ENCODE results near the gene CFAP45.

Gene CFAP45

DNA sequence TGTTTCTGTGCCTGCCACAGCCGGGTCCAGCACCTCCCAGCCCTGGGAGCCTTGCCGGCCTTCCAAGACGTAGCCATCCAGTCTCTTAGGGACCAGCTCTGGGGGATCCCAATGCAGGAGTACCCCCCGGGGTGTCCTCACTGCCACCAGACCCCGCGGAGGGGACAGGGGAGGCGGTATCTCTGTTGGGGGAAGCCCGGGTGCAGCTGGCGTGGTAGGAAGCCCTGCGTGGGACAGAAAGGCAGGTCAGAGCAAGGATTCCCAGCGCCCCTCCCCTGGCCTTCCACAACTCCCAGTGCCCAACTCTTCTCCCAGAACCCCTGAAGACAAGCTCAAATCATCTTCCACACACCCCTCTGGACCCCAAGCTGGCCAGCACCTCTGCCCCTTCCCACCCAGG lies 30.3 kb upstream of the CFAP45 start:
- no peaks in the 10 kb centered on the region for H3K27me3 ChIP-seq (replicated peaks; ENCODE audit: control insufficient read depth, insufficient read depth, low read length)

DNA sequence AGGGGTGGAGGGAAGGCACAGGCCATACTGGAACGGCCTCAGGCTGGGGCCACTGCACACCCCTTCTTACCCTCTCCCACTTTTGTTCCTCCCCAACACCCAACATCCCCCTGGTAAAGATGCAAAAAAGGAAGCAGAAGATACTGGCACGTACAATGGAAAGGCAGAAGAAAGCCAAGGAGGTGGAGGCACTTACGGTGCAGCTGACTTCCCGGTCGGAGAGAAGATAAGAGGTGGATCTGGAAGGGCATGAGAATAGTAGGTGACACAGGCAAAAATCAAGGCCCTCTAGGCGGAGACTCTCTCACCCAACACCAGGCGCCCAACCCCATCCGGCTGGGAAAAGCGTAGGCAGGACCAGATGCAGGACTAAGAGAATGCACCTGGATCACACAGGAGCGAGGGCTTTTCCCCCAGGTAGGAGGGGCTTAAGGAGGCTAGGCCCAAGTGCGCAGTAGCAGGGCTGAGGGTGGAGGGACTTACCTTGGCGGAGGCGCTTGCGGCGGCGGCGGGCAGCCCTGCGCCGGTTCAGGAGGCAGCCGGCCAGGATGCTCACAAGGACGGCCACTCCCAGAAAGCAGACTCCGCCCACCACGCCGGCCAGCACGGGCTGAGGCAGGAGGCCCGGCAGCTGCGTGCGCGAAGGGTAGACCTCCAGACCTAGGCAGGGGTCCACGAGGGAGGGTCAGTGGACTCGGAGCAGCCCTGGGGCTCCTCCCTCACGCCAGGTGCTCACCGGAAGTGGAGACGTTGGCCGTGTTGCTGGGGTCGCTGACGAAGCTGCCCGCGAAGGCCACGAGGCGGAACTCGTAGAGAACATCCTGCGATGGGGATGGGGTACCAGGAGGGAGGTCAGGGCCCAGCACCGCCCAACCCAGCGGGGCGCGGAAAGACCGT lies 29.4 kb upstream of the CFAP45 start:
- no peaks in the 10 kb centered on the region for H3K36me3 ChIP-seq (ENCODE audit: control insufficient read depth, insufficient read depth, low read length)
- DNase-seq (ENCODE audit: extremely low read depth, insufficient read length) = no peak
- no peak overlapping the region for H3K4me3 ChIP-seq (replicated peaks; ENCODE audit: low read depth, low read length)
- no peaks in the 10 kb centered on the region for H3K27me3 ChIP-seq (replicated peaks; ENCODE audit: control insufficient read depth, insufficient read depth, low read length)
- TF ChIP-seq, protein P1, sequence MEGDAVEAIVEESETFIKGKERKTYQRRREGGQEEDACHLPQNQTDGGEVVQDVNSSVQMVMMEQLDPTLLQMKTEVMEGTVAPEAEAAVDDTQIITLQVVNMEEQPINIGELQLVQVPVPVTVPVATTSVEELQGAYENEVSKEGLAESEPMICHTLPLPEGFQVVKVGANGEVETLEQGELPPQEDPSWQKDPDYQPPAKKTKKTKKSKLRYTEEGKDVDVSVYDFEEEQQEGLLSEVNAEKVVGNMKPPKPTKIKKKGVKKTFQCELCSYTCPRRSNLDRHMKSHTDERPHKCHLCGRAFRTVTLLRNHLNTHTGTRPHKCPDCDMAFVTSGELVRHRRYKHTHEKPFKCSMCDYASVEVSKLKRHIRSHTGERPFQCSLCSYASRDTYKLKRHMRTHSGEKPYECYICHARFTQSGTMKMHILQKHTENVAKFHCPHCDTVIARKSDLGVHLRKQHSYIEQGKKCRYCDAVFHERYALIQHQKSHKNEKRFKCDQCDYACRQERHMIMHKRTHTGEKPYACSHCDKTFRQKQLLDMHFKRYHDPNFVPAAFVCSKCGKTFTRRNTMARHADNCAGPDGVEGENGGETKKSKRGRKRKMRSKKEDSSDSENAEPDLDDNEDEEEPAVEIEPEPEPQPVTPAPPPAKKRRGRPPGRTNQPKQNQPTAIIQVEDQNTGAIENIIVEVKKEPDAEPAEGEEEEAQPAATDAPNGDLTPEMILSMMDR (IDR thresholded peaks at IDR 0.05; ENCODE audit: insufficient read depth, low read length, poor library complexity, severe bottlenecking) = no peak

More for the DNA sequence above, 30.3 kb upstream of the CFAP45 start:
- TF ChIP-seq, protein P1 (IDR thresholded peaks at IDR 0.05; ENCODE audit: insufficient read depth, low read length, poor library complexity, severe bottlenecking) = no peak
- DNase-seq (ENCODE audit: extremely low read depth, insufficient read length) = no peak
- H3K4me3 ChIP-seq (replicated peaks; ENCODE audit: low read depth, low read length) = no peak overlapping the region
- no peaks in the 10 kb centered on the region for H3K36me3 ChIP-seq (ENCODE audit: control insufficient read depth, insufficient read depth, low read length)

DNA sequence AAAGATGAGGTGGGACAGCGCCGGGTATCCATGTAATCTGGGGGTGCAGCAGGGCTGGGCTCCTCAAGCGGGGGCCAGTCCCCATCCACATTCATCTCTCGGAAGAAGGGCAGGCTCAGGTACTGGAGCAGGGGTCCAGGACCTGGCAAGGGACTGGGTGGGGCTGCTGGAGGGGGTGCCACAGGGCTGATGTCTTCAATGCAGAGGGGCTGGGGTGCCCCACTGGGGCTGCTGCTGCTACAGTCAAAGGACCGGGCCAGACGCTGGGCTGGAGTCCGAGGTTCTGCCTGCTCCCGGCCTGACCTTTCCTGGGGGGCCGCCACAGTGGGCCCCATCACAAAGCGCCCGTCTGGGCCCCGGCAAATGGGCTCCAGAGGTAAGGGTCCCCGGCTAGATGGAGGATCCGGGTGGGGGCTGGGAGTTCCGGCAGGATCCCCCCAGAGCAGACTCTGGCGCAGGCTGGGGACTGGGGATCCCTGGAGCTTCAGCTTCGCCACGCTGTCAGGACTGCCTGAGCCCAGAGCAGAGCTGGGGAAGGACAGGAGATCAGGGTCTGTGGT lies 28.6 kb upstream of the CFAP45 start:
- H3K36me3 ChIP-seq (ENCODE audit: control insufficient read depth, insufficient read depth, low read length) = no peaks in the 10 kb centered on the region
- no peaks in the 10 kb centered on the region for H3K27me3 ChIP-seq (replicated peaks; ENCODE audit: control insufficient read depth, insufficient read depth, low read length)
- DNase-seq (ENCODE audit: extremely low read depth, insufficient read length) = no peak
- TF ChIP-seq, protein P1 (IDR thresholded peaks at IDR 0.05; ENCODE audit: insufficient read depth, low read length, poor library complexity, severe bottlenecking) = no peak
- no peak overlapping the region for H3K4me3 ChIP-seq (replicated peaks; ENCODE audit: low read depth, low read length)

DNA sequence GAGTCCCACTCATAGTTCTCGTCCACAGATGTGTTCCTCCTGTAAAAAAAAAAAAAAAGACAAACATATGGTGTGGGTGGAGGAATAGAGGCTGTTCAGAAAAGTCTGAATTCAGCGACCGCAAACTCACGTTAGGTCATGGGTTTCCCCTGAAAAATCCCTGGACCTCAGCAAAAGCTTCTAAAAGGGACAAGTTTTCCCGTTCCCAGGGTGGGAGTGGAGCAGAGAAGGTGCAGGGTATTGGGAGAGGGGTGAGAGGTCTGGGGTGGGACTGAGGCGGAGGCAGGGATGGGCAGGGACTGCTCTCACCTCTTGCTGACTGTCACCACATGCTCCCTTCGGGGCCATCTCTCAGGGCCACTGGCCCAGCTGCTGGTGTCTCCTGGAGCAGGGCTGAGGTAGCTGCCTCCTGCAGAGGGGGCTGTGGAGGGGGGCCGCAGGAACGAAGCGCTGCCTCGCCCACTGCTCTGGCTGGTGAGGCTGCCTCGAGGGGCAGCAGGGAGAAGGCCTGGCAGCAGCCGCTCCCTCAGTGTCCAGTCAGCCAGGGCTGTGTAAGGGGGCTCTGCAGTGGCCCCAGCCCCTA lies 28.0 kb upstream of the CFAP45 start:
- DNase-seq (ENCODE audit: extremely low read depth, insufficient read length) = no peak
- H3K4me3 ChIP-seq (replicated peaks; ENCODE audit: low read depth, low read length) = no peak overlapping the region
- no peaks in the 10 kb centered on the region for H3K27me3 ChIP-seq (replicated peaks; ENCODE audit: control insufficient read depth, insufficient read depth, low read length)
- TF ChIP-seq, protein P1 (IDR thresholded peaks at IDR 0.05; ENCODE audit: insufficient read depth, low read length, poor library complexity, severe bottlenecking) = peak; percentile 26
- H3K36me3 ChIP-seq (ENCODE audit: control insufficient read depth, insufficient read depth, low read length) = no peaks in the 10 kb centered on the region

DNA sequence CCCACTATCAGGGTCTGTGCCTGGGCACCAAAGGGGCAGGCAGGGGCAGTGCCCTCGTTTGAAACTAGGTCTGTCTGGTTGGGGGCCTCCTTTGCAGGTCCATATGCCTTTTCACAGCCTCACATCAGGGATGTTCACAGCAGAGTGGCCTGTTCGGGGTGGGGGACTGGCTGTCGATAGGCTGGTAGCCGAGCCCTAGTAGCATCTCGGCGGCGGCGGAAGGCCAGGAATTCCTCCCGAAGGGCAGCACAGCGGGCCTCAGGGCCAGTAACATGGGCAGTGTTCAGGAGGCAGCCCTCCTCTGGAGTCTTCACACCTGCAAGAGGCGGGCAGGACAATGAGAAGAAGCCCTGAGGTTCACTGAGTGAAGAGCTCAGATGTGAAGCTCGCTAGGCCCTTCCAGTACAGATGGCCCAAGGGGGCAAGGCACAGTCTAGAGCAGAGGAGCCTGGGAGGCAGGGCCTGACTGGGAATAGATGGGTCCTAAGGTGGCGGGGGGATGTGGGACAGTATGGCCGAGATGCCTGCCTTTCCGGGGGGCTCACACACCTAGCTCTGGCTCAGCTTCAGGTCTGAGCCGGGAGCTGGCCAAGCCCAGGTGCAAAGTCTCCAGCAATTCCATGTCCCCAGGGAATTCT lies 27.4 kb upstream of the CFAP45 start:
- TF ChIP-seq, protein P1 (IDR thresholded peaks at IDR 0.05; ENCODE audit: insufficient read depth, low read length, poor library complexity, severe bottlenecking) = no peak
- Histone ChIP-seq H3K36me3 (ENCODE audit: control insufficient read depth, insufficient read depth, low read length) (no peaks in the 10 kb centered on the region), H3K27me3 (replicated peaks; ENCODE audit: control insufficient read depth, insufficient read depth, low read length) (no peaks in the 10 kb centered on the region), H3K4me3 (replicated peaks; ENCODE audit: low read depth, low read length) (no peak overlapping the region)
- DNase-seq (ENCODE audit: extremely low read depth, insufficient read length) = no peak

Measured in GM06990 (cell line).